Hepatocyte (in vitro differentiated cells): ENCODE data around the gene FBXO2. TPM values are rescaled to one million over a fixed set of nuclear protein-coding genes. Genes with fewer than 3 reads are reported as not detected.

ENCODE experiments used
- DNase-seq: peaks from one replicate; pipeline ENCODE4 v3.0.0-alpha.2; 2016; ENCODE audit warnings: low spot score
- H2AFZ ChIP-seq: fragments of 200-600 bp; sonication (generic); 2 replicates; pipeline ENCODE4 v1.6.0; 2016; ENCODE audit warnings: antibody characterized with exemption, mild to moderate bottlenecking
- H3K27ac ChIP-seq: fragments of 200-600 bp; sonication (generic); 2 replicates; pipeline ENCODE4 v1.5.1; 2016; ENCODE audit warnings: mild to moderate bottlenecking
- H3K27me3 ChIP-seq: fragments of 200-600 bp; sonication (generic); 2 replicates; pipeline ENCODE4 v1.6.1; 2016
- H3K36me3 ChIP-seq: fragments of 200-600 bp; sonication (generic); replicated peaks from 2 replicates; pipeline ENCODE4 v1.5.1; 2016; ENCODE audit warnings: low read depth; ENCODE audit not compliant: insufficient read depth
- H3K4me1 ChIP-seq: fragments of 200-600 bp; sonication (generic); 2 replicates; pipeline ENCODE4 v1.5.1; 2016; ENCODE audit warnings: mild to moderate bottlenecking, moderate library complexity; ENCODE audit not compliant: insufficient read depth
- H3K4me2 ChIP-seq: fragments of 200-600 bp; sonication (generic); 2 replicates; pipeline ENCODE4 v1.6.0; 2016
- H3K4me3 ChIP-seq: fragments of 200-600 bp; sonication (generic); 2 replicates; pipeline ENCODE4 v1.5.1; 2016; ENCODE audit warnings: mild to moderate bottlenecking
- H3K79me2 ChIP-seq: fragments of 200-600 bp; sonication (generic); 2 replicates; pipeline ENCODE4 v1.6.0; 2017; ENCODE audit warnings: mild to moderate bottlenecking
- H3K9me2 ChIP-seq: fragments of 200-600 bp; sonication (generic); replicated peaks from 2 replicates; pipeline ENCODE4 v1.6.0; 2017; ENCODE audit warnings: mild to moderate bottlenecking; ENCODE audit not compliant: insufficient read depth
- H3K9me3 ChIP-seq: fragments of 200-600 bp; sonication (generic); 2 replicates; pipeline ENCODE4 v1.5.1; 2016; ENCODE audit warnings: low read depth, mild to moderate bottlenecking
- H4K20me1 ChIP-seq: fragments of 200-600 bp; sonication (generic); 2 replicates; pipeline ENCODE4 v1.6.0; 2016; ENCODE audit warnings: mild to moderate bottlenecking; ENCODE audit not compliant: insufficient read depth, poor library complexity, severe bottlenecking
- EZH2 ChIP-seq: fragments of 200-600 bp; sonication (generic); IDR thresholded peaks from 2 replicates; pipeline ENCODE4 v1.6.1; 2016; ENCODE audit warnings: antibody characterized with exemption, mild to moderate bottlenecking, borderline replicate concordance
- EZH2phosphoT487 ChIP-seq: fragments of 200-600 bp; sonication (generic); IDR thresholded peaks from one replicate; pipeline ENCODE4 v1.6.1; 2018; ENCODE audit warnings: antibody characterized with exemption, mild to moderate bottlenecking, low read depth, moderate library complexity; ENCODE audit not compliant: unreplicated experiment, severe bottlenecking
- WGBS: methylation state at CpG from one replicate; pipeline ENCODE4 v1.1.6; 2016; ENCODE audit warnings: low lambda C conversion rate; ENCODE audit errors: missing lambda C conversion rate; 5-methylcytosine and 5-hydroxymethylcytosine counted together
- polyA plus RNA-seq: library from polyadenylated mRNA; unstranded; fragments of >200 nt; fragmentation: Nextera tagmentation; extraction: Ambion mirVana; gene quantifications from 2 replicates; pipeline ENCODE4 v1.2.1, GENCODE V29; 2016
- total RNA-seq: library from RNA; depleted of rRNA; stranded (reverse); fragments of >200 nt; gene quantifications from 2 replicates; pipeline ENCODE4 v1.2.3, GENCODE V29; 2014
- TF ChIP-seq, protein P1 (sequence below): fragments of 200-600 bp; sonication (generic); IDR thresholded peaks from 2 replicates; pipeline ENCODE4 v1.5.1; 2016; ENCODE audit warnings: antibody characterized with exemption, mild to moderate bottlenecking; ENCODE audit not compliant: poor library complexity

Gene FBXO2
- total and polyA plus RNA-seq, 2 experiments from 2014 or later = 134 to 339 TPM

DNA sequence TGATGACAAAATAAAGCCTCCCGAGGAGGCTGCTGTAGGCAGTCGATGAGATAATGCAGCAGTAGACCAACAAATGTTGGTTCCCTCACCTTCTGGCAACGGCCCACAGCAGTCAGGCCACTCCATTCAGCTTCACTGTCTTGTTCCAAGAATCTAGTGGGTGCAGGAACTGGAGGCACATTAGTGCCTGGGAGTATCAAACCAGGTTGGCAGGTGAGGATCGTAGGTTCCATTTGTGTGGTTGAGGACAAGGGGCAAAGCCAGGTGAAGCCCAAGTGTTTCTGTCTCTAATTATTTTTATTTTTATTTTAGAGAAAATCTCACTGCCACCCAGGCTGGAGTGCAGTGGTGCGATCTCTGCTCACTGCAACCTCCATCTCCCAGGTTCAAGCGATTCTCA lies 13.3 kb downstream of the FBXO2 start:
- WGBS = 84% methylated on average over 6 of the region's 6 CpGs
- no peaks in the 10 kb centered on the region for H3K4me1 ChIP-seq
- no peaks in the 10 kb centered on the region for H4K20me1 ChIP-seq
- no peak for DNase-seq
- no peaks in the 10 kb centered on the region for H3K79me2 ChIP-seq
- no peaks in the 10 kb centered on the region for H3K9me2 ChIP-seq
- no peak for TF ChIP-seq EZH2phosphoT487
- TF ChIP-seq, protein P1, sequence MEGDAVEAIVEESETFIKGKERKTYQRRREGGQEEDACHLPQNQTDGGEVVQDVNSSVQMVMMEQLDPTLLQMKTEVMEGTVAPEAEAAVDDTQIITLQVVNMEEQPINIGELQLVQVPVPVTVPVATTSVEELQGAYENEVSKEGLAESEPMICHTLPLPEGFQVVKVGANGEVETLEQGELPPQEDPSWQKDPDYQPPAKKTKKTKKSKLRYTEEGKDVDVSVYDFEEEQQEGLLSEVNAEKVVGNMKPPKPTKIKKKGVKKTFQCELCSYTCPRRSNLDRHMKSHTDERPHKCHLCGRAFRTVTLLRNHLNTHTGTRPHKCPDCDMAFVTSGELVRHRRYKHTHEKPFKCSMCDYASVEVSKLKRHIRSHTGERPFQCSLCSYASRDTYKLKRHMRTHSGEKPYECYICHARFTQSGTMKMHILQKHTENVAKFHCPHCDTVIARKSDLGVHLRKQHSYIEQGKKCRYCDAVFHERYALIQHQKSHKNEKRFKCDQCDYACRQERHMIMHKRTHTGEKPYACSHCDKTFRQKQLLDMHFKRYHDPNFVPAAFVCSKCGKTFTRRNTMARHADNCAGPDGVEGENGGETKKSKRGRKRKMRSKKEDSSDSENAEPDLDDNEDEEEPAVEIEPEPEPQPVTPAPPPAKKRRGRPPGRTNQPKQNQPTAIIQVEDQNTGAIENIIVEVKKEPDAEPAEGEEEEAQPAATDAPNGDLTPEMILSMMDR = no peak
- TF ChIP-seq EZH2 = no peak
- no peak overlapping the region for H3K4me3 ChIP-seq
- H3K27ac ChIP-seq = no peak overlapping the region
- no peaks in the 10 kb centered on the region for H3K36me3 ChIP-seq
- no peak overlapping the region for H2AFZ ChIP-seq
- H3K9me3 ChIP-seq = no peaks in the 10 kb centered on the region
- no peak overlapping the region for H3K4me2 ChIP-seq
- no peaks in the 10 kb centered on the region for H3K27me3 ChIP-seq

DNA sequence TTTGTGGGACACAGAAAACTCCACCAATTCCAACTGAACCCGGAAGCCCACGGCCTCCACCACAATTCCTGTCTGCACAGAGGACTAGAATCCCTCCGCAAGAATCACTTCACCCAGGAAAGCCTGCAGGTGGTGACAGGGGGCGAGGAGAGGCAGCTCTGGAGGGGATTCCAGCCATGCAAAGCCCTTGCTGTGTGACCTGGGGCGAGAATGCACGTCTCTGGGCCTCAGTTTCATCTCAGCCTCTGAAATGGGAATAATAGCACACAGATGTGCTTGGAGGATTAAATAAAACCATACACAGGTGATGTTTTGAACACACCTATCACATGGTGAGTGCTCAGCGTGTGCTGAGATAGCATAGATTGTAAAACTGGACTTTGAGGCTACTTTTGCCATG lies 14.1 kb downstream of the FBXO2 start:
- Histone ChIP-seq H3K79me2 (no peaks in the 10 kb centered on the region), H4K20me1 (no peaks in the 10 kb centered on the region), H3K4me2 (no peak overlapping the region), H3K9me3 (no peaks in the 10 kb centered on the region), H3K4me3 (no peak overlapping the region), H3K9me2 (no peaks in the 10 kb centered on the region), H3K4me1 (no peaks in the 10 kb centered on the region), H3K27me3 (no peaks in the 10 kb centered on the region), H3K36me3 (no peaks in the 10 kb centered on the region), H3K27ac (no peak overlapping the region), H2AFZ (no peak overlapping the region)
- TF ChIP-seq EZH2phosphoT487 (no peak), EZH2 (no peak)
- TF ChIP-seq, protein P1 = no peak
- no peak for DNase-seq
- WGBS = 81% methylated on average over 7 of the region's 7 CpGs

DNA sequence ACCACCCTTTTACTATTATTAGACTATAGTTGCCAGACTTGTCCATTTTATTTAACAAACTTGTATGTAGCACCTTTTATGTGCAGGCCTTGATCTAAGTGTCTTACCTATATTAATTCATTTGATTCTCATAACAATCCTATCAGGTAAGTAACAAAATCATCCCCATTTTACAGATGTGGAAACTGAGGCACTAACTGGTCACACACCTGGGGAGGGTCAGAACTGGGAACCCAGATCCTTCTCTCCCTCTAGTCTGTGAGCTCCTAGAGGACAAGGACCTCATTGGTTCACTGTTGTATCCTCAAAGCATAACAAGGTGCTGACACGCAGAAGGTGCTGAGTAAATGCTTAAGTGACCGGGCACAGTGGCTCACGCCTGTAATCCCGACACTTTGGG lies 14.9 kb downstream of the FBXO2 start:
- H3K9me3 ChIP-seq = no peaks in the 10 kb centered on the region
- H3K4me1 ChIP-seq = no peaks in the 10 kb centered on the region
- H3K79me2 ChIP-seq = no peaks in the 10 kb centered on the region
- no peak overlapping the region for H2AFZ ChIP-seq
- no peaks in the 10 kb centered on the region for H4K20me1 ChIP-seq
- no peak for DNase-seq
- no peak overlapping the region for H3K4me3 ChIP-seq
- no peaks in the 10 kb centered on the region for H3K36me3 ChIP-seq
- no peaks in the 10 kb centered on the region for H3K9me2 ChIP-seq
- H3K27ac ChIP-seq = no peak overlapping the region
- H3K4me2 ChIP-seq = no peak overlapping the region
- 85% methylated on average over 4 of the region's 4 CpGs for WGBS
- TF ChIP-seq, protein P1 = no peak
- TF ChIP-seq EZH2 (no peak), EZH2phosphoT487 (no peak)
- no peaks in the 10 kb centered on the region for H3K27me3 ChIP-seq

DNA sequence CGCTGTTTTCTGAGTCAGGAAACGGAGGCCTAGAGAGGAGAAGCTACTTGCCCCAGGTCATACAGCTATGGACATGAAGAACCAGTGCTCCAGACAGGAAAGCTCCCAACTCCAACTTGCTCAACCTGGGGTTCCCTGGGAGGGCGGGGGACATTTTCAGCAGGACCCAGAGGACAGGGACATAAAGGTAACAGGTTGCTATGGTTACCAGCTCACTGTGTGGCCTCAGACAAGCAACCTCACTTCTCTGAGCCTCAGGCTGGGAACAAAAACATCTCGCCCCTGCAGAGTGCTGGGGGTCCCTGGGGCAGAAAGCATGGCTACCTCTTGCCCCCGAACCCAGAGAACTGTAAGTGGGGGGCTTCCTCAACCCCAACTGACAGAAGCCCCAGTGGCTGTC lies 16.1 kb downstream of the FBXO2 start:
- Histone ChIP-seq H3K9me2 (no peaks in the 10 kb centered on the region), H3K4me2 (no peak overlapping the region), H3K27ac (no peak overlapping the region), H4K20me1 (no peaks in the 10 kb centered on the region), H3K36me3 (no peaks in the 10 kb centered on the region), H3K79me2 (no peaks in the 10 kb centered on the region), H3K4me3 (no peak overlapping the region), H2AFZ (no peak overlapping the region), H3K27me3 (no peaks in the 10 kb centered on the region), H3K9me3 (no peaks in the 10 kb centered on the region), H3K4me1 (no peaks in the 10 kb centered on the region)
- TF ChIP-seq EZH2phosphoT487 = no peak
- no peak for TF ChIP-seq EZH2
- TF ChIP-seq, protein P1 = no peak
- WGBS = 55% methylated on average over 5 of the region's 5 CpGs
- DNase-seq = no peak
